ENCODE data around the gene LNX1.

- TF ChIP-seq POLR2A (IDR thresholded peaks at IDR 0.05; ENCODE audit: extremely low read depth, insufficient read length): no peak
- TF ChIP-seq CTCF (IDR thresholded peaks at IDR 0.05; ENCODE audit: low read depth, low read length): no peak
Observed at GRCh38 chr4:53520116-53520515, 71.2 kb downstream of the LNX1 start.

All from NB4 (cell line).